HG03439 (cell line): ENCODE results near the gene GTPBP6.

Source experiments
- ATAC-seq: cut with Tn5 transposase; IDR thresholded peaks from one replicate; pipeline ENCODE4 v1.9.1; 2021; ENCODE audit warnings: mild to moderate bottlenecking, moderate library complexity; ENCODE audit not compliant: unreplicated experiment

The GTPBP6 gene, protein sequence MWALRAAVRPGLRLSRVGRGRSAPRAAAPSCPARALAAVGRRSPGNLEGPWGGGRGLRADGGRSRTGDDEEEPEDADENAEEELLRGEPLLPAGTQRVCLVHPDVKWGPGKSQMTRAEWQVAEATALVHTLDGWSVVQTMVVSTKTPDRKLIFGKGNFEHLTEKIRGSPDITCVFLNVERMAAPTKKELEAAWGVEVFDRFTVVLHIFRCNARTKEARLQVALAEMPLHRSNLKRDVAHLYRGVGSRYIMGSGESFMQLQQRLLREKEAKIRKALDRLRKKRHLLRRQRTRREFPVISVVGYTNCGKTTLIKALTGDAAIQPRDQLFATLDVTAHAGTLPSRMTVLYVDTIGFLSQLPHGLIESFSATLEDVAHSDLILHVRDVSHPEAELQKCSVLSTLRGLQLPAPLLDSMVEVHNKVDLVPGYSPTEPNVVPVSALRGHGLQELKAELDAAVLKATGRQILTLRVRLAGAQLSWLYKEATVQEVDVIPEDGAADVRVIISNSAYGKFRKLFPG

DNA sequence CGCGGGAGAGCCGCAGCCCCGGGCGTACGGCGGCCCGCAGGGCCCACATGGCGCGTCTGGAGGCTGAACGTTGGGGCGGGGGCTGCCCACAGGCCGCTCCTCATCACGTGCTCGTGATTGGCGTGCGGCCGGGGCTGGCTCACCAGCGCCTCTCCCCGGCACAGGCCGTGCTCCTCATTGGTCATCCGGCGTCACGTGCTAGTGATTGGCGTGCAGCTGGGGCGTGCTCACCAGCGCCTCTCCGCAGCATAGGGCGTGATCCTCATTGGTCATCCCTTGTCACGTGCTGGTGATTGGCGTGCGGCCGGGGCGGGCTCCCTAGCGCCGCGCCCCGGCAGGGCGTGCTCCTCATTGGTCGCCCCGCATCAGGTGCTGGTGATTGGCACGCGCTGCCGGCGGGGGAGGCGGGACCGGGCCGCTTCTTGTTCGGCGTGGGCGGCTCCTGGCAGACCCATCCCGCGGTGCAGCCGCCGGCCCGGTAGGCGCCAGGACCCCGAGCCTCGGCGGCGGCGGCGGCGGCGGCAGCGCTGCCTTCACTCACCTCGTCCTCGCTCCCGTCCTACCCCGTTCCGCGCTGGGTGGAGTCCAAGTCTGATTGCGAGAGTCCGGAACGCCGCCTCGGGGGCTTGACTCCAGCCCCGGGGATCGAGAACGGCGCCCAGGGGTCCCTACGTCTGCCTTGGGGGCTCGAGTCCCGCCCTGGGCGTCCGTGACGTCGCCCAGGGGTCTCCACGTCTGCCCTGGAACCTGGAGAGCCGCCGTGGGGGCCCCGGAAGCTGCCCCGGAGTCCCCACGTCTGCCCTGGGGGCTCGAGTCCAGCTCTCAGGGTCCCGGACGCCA is at the start of gene GTPBP6:
Gene GTPBP6, minus strand, starts transcription at position 58 of the 840 bp plus-strand sequence. Its CDS starts 9 bp downstream, at position 49.
- ATAC-seq, result peak; percentile 88

DNA sequence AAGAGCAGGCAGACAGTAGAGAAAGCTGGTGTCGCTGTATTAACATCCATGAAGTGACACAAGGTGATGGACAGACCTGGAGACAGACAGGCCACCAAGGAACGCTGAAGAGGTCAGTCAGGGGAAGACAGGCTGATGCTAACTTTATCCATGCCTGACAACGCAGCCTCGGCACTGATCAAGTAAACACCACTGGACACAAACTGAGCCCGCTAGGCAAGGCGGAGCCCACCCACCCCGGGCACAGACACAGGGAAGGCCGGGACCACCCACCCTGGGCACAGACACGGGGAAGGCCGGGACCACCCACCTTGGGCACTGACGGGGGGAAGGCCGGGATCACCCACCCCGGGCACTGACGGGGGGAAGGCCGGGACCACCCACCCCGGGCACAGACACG is 49.3 kb upstream of the GTPBP6 start:
- ATAC-seq, result no peak

DNA sequence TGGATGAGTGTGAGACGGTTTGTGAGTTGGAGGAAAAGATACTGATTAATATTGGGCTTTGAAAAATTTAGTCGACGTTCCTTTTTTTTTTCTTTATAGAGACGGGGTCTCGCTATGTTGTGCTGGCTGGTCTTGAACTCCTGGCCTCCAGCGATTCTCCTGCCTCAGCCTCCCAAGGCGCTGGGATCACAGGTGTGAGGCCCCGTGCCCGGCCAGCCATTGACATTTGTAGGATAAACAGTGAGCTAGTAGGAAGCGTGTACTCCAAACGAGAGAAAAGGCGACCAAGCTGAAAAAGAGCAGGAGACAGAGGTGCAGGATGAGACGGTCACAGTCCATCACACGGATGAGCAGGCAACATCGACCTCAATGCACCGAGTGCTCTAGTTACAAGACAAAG is 48.8 kb upstream of the GTPBP6 start:
- ATAC-seq, result no peak

DNA sequence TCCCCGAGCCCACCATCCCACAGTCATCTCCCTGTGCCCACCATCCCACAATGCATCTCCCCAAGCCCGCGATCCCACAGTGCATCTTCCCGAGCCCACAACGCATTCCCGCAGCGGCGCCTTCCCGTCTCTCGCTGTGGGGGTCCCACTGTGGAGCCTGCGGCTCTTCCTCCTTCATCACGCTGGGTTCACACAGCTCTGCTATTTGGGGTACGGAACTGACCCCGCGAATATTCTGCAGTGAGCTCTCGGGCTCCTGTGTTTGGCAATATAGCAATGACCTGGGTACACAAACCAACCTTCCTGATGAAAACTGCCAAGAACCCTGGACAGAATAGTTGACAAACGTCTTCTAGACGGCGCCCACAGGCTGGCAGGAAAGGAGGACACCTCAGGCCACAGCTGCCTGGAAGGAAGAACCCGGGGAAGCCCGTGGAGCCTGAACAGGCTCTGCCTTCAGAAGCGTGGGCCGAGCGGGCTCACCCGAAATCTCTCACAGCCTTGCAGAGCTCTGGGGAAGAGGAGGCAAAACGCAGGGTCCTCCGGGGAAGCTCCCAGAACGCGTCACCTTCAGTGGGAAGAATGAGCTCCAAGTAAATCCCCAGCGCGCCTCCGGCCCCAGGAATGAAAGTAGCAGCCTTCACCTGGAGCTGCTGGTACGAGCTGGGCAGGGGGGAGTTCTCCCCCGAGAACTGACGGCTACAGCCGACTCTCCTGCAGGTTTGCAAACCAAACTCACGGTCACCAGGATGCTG is 45.2 kb upstream of the GTPBP6 start:
- ATAC-seq, result no peak

DNA sequence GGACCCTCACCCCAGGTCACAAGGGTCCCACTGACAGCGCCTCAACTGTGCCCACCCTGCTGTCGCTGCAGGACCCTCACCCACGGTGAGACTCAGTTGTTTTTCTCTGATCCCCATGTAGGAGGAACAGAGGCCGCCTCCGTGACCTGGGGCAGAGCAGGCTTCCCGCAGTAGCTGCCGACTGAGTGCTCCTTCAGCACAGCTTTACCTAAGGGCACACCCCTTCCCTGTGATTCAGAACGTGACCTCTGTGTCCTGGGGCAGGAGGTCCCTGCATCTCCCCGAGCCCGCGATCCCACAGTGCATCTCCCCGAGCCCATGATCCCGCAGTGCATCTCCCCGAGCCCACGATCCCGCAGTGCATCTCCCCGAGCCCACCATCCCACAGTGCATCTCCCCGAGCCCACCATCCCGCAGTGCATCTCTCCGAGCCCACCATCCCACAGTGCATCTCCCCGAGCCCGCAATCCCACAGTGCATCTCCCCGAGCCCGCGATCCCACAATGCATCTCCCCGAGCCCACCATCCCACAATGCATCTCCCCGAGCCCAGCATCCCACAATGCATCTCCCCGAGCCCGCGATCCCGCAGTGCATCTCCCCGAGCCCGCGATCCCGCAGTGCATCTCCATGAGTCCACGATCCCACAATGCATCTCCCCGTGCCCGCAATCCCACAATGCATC is 44.5 kb upstream of the GTPBP6 start:
- ATAC-seq, result no peak

DNA sequence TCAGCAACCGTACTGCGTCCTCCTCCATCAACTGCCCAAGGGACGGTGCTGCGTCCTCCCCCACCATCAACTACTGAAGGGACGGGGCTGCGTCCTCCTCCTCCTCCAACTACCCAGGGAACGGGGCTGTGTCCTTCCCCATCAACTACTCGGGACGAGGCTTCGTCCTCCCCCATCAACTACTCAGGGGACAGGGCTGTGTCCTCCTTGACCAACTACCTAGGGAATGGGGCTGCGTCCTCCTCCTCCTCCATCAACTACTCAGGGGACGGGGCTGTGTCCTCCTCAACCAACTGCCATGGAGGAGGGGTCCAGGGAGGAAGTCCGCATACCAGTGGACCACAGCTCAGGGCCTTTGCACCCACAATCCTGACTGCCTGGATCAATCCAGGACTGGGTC is 43.8 kb upstream of the GTPBP6 start:
- no peak for ATAC-seq

DNA sequence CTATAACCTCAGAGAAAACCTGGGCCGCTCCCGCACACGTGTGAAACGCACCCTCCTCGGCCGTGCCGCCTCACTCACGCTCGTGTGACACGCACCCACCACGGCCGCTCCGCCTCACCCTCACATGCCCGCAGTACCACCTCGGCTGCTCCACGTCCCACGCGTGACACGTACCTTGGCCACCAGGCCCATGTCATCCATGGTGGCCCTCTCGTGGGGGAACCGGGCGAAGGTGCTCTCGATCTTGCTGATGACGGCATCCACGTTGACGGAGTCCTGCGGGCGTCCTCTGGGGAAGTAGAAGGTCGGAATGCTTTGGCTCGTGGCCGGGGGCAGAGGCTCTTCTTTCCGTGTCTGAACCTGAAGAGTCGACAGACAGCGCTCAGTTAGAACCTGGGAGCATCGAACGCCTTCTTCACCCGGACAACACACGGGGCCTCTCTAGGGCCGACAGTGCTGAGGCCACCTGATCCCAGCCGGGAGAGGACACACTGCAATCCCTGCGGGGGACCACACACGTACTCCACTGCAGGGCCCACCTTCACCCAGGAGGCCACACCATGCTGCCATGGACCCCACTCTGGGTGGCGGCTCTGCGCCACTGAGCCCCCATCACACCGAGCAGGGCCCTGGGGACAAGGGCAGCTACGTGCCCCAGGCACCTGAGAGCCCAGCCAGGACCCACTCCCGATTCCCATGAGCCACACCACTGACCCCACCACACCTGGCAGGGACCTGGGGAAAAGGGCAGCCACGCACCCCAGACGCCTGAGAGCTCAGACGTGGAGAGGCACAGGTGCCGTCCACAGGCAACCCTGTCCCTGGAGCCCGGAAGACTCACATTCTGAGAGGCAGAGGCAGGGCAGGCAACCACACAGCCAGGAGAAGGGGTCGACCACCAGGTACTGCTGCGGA is 42.9 kb upstream of the GTPBP6 start:
- ATAC-seq, result no peak

DNA sequence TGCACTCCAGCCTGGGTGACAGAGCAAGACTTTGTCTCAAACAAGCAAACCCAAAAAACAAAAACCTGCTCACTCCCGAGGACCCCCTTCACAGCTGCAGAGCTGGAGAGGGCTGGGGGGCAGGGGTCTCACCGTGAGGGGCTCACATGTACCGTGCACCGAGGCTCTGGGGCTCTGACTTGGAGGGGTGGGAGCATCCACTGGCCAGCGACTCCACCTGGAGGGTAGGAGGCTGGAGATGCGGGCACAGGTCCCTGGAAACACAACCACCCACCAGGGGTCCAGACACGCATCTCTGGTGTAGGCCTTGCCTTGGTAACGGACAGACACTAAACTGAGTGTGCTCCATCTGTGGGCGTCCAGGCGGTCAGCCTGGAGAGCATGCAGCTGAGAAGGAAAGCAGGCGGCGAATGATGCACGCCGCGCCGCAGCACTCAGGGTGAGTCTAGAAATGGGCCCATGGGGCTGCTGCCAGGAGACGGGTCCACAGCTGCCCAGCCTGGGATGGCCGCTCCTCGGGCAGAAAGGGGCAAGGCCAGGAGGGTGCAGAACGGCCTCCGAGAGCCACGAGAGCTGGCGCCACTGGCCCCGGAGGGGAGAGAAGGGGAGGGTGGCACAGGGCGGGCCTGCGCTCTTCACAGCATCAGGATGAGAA is 42.0 kb upstream of the GTPBP6 start:
- no peak for ATAC-seq

DNA sequence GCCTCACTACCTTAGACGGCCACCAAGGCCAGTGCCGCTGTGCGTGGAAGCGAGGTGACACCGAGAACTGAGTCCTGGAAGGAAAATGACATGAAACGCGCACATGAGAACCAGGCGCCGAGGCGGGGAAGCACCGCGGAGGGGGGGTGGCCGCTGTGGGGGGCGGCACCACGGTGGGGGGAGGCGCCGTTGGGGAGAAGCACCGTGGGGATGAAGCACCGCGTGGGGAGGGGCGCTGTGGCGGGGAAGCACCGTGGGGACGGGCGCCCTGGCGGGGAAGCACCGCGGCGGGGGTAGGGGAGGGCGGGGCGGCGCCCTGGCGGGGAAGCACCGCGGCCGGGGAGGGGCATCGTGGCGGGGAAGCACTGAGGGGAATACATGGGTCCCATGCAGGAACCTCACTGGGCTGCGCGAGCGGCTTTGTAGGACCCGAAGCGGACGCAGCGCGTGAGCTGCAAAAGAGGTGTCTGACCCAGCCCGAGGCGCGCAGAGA is 40.1 kb upstream of the GTPBP6 start:
- no peak for ATAC-seq

DNA sequence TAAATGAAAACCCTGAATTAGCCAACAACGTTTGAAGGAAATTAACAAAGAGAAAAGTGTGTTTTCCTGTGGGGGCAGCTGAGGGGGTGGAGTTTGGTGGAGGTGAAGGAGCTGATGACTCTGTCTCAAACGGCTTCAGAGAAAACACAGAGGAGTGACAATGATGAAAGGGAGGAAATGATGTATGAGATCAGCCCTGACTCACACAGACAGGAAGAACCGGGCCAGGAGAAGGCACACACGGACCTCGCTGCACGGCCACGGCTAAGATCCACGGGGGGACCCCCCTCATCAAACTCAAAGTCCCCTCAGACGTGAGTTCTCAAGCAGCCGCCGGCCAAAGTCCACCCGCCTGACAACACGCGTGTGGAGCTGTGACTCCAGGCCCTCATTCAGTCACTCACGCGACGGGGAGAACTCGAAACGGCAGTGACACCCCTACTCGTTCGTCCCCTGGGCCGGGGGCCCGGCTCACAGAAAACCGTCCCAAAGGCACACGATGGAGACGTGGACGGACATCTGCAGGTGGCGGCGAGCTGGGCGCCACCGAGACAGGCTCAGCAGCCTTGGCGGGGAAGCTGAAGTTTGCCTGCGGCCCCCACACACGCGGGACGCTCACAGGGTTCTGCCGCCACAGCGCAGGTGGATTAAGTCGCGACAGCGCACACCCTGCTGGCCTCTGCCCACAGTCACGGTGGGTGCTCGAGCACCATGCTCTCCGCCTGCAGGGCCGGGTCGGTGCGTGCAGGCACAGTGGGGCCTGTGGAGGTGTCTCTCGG is 39.3 kb upstream of the GTPBP6 start:
- no peak for ATAC-seq

DNA sequence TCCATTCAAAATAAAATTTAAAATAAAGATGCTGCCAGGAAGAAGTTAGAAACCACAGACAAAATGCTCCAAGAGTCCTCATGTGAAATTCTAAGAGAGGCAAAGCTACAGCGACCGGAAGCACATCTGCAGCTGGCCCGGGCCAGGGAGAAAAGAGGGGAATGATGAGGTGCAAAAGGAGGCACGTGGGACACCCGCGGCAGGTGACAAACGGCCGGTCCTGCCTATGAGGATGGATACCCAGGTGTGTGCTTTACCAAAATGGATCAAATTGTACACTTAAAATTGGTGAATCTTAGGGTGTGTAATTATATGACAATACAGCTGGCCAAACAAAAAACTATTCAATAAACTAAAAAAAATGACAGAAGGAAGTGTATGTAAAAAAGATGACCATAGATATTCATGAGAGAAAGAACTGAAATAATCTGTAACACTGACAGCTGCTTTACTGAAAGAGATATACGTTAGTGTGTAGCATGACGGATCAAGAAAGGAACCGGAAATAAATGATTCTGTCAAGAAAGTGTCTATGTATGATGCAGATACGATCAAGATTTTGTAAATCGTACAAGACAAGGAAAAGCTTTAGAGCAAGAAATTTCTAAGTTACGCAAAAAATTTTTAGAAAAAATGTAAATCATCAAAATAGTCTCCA is 38.6 kb upstream of the GTPBP6 start:
- ATAC-seq, result no peak

DNA sequence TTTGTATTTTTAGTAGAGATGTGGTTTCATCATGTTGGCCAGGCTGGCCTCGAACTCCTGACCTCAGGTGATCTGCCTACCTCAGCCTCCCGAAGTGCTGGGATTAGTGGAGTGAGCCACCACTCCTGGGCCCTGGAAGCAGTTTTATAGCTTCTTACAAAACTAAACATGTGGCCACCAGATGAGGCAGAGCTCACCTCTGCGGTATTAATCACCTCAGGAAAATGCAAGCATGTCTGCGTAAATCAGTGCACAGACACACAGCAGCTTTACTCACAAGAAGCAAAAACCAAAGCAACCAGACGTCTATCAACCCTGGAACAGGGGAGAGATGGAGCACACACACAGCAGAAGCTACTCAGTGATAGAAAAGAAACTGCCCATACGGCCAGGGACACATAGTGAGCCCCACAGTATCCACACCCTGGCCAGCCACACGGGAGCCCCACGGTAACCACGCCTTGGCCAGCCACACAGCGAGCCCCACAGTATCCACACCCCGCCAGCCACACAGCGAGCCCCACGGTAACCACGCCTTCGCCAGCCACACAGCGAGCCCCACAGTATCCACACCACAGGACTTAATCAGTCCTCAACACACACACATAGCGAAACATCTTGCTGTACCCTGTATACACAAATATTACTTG is 37.9 kb upstream of the GTPBP6 start:
- no peak for ATAC-seq

DNA sequence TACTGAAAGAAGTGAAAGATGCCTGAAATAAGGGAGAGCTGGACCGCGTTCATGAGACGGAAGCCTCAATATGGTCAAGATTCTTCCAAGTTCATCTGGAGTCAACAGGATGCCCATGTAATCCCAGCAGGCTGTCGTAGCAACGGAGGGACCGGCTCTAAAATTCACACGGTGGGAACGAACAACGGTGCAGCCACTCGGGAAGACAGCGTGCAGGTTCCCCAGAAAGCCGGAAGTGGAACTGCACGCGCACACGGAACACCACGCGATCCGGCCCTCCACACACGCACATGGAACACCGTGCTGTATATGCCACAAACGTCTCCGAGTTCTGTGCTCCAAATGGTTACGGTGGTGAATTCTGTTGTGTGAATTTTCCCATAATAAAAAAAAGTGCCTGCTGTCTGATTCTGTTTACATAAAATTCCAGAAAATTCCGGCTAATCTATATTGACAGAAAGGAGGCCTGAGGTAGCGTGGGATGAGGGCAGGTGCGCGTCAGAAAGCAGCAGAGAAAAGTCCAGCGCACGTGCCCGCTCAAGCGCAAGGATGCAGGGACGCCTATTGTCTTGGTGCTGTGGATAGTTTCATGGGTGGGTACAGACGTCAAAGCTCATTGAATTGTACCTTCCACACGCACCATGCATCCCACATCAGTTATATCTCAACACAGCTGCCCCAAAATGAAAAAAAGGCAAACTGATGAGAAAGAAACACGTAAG is 36.9 kb upstream of the GTPBP6 start:
- no peak for ATAC-seq

DNA sequence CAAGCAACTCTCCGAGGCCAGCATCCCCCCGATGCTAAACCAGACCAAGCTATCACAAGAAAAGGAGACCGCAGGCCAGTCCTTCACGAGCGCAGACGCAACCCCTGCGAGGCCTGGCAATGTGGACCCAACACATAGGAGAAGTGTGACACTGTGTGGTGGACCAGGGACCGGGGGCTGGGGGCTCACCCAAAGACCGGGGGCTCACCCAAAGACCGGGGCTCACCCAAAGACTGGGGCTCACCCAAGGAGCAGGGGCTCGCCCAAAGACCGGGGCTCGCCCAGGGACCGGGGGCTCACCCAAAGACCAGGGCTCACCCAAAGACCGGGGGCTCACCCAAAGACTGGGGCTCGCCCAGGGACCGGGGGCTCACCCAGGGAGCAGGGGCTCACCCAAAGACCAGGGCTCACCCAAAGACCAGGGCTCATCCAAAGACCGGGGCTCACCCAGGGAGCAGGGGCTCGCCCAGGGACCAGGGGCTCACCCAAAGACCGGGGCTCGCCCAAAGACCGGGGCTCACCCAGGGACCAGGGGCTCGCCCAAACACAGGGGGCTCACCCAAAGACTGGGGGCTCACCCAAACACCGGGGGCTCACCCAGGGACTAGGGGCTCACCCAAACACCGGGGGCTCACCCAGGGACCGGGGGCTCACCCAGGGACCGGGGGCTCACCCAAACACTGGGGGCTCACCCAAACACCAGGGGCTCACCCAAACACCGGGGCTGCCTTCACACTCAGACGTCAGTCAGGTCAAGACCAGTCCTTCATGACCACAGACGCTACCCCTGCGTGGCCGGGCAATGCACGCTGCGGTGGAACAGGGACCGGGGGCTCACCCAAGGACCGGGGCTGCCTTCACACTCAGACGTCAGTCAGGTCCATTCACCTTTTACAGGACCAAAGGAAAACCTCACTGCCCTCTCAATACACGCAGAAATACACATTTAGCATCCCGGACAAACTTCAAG is 35.3 kb upstream of the GTPBP6 start:
- ATAC-seq, result no peak

DNA sequence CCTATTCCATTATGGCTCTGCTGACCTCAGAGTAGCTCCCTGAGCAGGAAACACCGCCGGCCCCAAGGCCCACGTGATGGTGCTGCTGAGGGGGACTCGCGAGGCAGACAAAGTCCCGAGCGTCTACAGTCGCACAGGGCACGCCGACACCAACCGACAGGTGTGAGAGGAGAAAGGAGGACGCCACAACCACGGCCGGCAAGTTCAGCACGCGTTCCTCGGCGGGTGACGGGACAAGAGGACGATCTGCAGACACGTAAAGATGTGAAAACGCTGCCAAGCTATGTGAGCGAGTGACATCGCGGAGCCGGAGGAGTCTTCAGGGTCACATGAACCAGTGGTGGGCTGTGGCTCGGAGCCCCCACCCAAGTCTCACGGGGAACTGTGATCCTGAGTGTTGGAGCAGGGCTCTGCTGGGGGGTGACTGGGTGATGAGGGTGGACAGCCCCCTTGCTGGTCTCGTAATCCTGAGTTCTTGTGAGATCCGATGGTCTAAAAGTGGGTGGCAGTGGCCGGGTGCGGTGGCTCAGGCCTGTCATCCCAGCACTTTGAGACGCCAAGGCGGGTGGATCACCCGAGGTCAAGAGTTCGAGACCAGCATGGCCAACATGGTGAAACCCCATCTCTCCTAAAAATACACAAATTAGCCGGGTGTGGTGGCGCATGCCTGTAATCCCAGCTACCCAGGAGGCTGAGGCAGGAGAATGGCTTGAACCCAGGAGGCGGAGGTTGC is 34.2 kb upstream of the GTPBP6 start:
- ATAC-seq, result no peak
